ENCODE measurements around the gene CTTNBP2NL. TPM values are rescaled to one million over a fixed set of nuclear protein-coding genes. Genes with fewer than 3 reads are reported as not detected.
"Not testable (repeated sequence)": the region's sequence is repeated elsewhere in the genome, so short reads cannot be mapped to it uniquely, and the experiment has no call there.

The CTTNBP2NL gene
- polyA plus RNA-seq, 5 donors: 24.9 to 44.6 (median 38.5) TPM

GRCh38 chr1:112386024-112386723 is 9.8 kb upstream of the CTTNBP2NL start:
- DNase-seq: no peak

GRCh38 chr1:112386731-112387346 is 9.2 kb upstream of the CTTNBP2NL start:
- no peak for DNase-seq

- DNase-seq: no peak
Observed at GRCh38 chr1:112387807-112388206, 8.2 kb upstream of the CTTNBP2NL start.

GRCh38 chr1:112388436-112388835 is 7.6 kb upstream of the CTTNBP2NL start:
- no peak for DNase-seq

- no peak for DNase-seq
Observed at GRCh38 chr1:112389689-112390088, 6.3 kb upstream of the CTTNBP2NL start.

- not testable (repeated sequence) for DNase-seq
Observed at GRCh38 chr1:112390335-112390734, 5.7 kb upstream of the CTTNBP2NL start.

- peak; percentile 85 to 91 for DNase-seq
Observed at GRCh38 chr1:112390775-112391602, 5.0 kb upstream of the CTTNBP2NL start.

GRCh38 chr1:112391603-112391940 is 4.4 kb upstream of the CTTNBP2NL start:
- no peak for DNase-seq

GRCh38 chr1:112393631-112393974 is 2.4 kb upstream of the CTTNBP2NL start:
- no peak for DNase-seq

- no peak for DNase-seq
Observed at GRCh38 chr1:112394743-112395062, 1.3 kb upstream of the CTTNBP2NL start.

- DNase-seq: no peak
Observed at GRCh38 chr1:112395256-112395820, 676 bp upstream of the CTTNBP2NL start.

GRCh38 chr1:112396653-112397471 is 848 bp downstream of the CTTNBP2NL start:
- DNase-seq: no peak

GRCh38 chr1:112397841-112398240 is 1.8 kb downstream of the CTTNBP2NL start:
- DNase-seq: no peak

- DNase-seq: no peak
Observed at GRCh38 chr1:112399456-112399855, 3.4 kb downstream of the CTTNBP2NL start.

GRCh38 chr1:112400706-112401105 is 4.7 kb downstream of the CTTNBP2NL start:
- DNase-seq: not testable (repeated sequence)

- no peak for DNase-seq
Observed at GRCh38 chr1:112402682-112403643, 6.9 kb downstream of the CTTNBP2NL start.

- DNase-seq: no peak
Observed at GRCh38 chr1:112406771-112407170, 10.8 kb downstream of the CTTNBP2NL start.

GRCh38 chr1:112409414-112409813 is 13.4 kb downstream of the CTTNBP2NL start:
- no peak for DNase-seq

- DNase-seq: no peak
Observed at GRCh38 chr1:112410673-112411072, 14.7 kb downstream of the CTTNBP2NL start.

GRCh38 chr1:112417271-112417670 is 21.3 kb downstream of the CTTNBP2NL start:
- no peak for DNase-seq

All from right lung (tissue), 5 donors.